ENCODE data around the gene EDDM3A.

EDDM3A gene

GRCh38 chr14:20772650-20773049 is 27.0 kb downstream of the EDDM3A start:
- TF ChIP-seq, protein P1, sequence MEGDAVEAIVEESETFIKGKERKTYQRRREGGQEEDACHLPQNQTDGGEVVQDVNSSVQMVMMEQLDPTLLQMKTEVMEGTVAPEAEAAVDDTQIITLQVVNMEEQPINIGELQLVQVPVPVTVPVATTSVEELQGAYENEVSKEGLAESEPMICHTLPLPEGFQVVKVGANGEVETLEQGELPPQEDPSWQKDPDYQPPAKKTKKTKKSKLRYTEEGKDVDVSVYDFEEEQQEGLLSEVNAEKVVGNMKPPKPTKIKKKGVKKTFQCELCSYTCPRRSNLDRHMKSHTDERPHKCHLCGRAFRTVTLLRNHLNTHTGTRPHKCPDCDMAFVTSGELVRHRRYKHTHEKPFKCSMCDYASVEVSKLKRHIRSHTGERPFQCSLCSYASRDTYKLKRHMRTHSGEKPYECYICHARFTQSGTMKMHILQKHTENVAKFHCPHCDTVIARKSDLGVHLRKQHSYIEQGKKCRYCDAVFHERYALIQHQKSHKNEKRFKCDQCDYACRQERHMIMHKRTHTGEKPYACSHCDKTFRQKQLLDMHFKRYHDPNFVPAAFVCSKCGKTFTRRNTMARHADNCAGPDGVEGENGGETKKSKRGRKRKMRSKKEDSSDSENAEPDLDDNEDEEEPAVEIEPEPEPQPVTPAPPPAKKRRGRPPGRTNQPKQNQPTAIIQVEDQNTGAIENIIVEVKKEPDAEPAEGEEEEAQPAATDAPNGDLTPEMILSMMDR (IDR thresholded peaks at IDR 0.05): no peak
- TF ChIP-seq ZFX (IDR thresholded peaks at IDR 0.05; ENCODE audit: borderline replicate concordance): no peak
- H3K27ac ChIP-seq: no peak overlapping the region

GRCh38 chr14:20774258-20774824 is 28.7 kb downstream of the EDDM3A start:
- TF ChIP-seq ZFX (IDR thresholded peaks at IDR 0.05; ENCODE audit: borderline replicate concordance): no peak
- TF ChIP-seq, protein P1 (IDR thresholded peaks at IDR 0.05): no peak
- H3K27ac ChIP-seq: no peak overlapping the region

DNA sequence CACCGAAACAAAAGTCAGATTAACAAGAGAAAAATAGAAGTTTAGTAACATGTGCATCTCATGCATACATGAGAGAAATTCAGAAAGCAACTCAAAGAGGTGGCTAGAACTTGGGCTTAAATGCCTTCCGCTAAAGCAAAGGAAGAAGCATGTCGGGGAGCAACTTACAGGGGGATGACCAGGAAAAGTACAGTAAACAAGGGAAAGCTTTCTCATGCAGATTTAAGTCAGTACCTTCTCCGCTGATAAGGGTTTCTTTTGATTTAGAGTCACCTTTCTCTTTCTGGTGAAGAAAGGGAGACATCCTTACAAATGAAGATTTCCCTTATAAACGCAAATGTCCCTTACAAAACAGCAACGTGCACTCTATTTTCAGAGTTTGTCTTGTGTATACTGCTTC is 29.4 kb downstream of the EDDM3A start:
- no peak overlapping the region for H3K27ac ChIP-seq
- TF ChIP-seq, protein P1 (IDR thresholded peaks at IDR 0.05): no peak
- no peak for TF ChIP-seq ZFX (IDR thresholded peaks at IDR 0.05; ENCODE audit: borderline replicate concordance)

- H3K27ac ChIP-seq: no peak overlapping the region
These were observed 30.2 kb downstream of the EDDM3A start for GRCh38 chr14:20775901-20776300.

DNA sequence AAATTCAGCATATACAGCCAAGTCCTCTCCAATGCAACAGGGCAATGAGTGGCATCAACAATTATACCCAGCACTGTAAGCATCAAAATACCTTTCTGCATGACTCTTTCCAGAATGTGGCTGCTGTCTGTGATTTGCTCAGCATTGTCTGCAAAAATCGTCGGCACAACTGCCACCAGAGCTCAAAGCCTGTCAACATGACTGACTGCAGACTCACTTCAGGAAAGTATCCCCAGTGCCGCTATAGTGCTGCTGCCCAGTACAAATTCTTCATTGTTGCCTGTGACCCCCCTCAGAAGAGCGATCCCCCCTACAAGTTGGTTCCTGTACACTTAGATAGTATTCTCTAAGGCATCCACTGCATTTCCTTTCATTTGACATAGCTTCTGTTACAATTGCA is 36.1 kb downstream of the EDDM3A start:
- no peak overlapping the region for H3K27ac ChIP-seq
- TF ChIP-seq ZFX (IDR thresholded peaks at IDR 0.05; ENCODE audit: borderline replicate concordance): no peak
- TF ChIP-seq, protein P1 (IDR thresholded peaks at IDR 0.05): no peak

More at GRCh38 chr14:20775901-20776300, 30.2 kb downstream of the EDDM3A start:
- TF ChIP-seq, protein P1 (IDR thresholded peaks at IDR 0.05): no peak
- TF ChIP-seq ZFX (IDR thresholded peaks at IDR 0.05; ENCODE audit: borderline replicate concordance): no peak

DNA sequence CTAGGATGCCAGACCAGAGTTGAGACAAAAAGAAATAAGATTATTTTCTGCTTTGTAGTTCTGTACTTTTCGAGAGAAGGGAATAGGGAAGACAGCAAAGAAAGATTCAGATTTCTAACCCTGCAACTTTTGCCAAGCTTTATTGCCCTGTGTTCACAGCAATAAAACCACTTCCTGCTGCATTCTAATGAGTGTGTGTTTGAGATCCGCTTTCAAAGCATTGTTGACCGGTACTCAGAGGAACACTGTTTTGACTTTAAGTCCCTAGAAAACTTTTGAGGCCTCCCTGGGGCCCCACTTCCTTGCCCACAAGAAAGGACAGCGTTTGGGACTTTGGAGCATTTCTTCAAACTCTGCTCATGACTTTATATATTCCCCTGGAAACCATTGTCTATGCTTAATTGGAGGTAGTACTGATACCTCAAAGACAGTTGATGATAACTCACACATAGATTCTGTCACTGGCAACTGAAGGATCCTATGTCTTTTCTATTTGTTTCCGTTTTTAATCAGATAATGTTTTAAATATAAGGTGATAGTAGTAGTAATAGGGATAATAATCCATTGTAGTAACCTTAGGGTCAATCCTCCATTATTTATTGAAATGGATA is 36.7 kb downstream of the EDDM3A start:
- TF ChIP-seq, protein P1 (IDR thresholded peaks at IDR 0.05): no peak
- no peak for TF ChIP-seq ZFX (IDR thresholded peaks at IDR 0.05; ENCODE audit: borderline replicate concordance)

DNA sequence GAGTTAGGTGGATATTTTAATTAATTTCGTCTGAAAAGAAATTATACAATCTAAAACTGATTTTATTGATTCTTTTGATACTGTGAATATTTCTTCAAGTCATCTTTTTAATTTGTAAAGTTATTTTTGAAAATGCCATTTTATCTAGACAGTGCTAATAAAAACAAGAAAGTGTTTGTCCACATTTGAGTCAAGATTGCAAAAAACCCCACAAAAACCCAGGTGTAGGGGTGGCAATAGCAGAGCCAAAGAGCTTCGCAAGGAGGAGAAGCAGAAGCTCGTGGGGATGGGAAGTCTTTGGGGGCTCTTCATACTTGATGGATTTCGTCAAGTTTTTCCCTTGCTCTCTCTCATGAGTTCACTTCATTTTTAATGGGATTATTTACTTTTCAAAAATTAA is 41.3 kb downstream of the EDDM3A start:
- no peak overlapping the region for H3K27ac ChIP-seq

More for the DNA sequence above, 36.7 kb downstream of the EDDM3A start:
- no peak overlapping the region for H3K27ac ChIP-seq

More for the DNA sequence above, 41.3 kb downstream of the EDDM3A start:
- TF ChIP-seq ZFX (IDR thresholded peaks at IDR 0.05; ENCODE audit: borderline replicate concordance): no peak
- TF ChIP-seq, protein P1 (IDR thresholded peaks at IDR 0.05): no peak

Data from 22Rv1 (cell line).